ENCODE measurements around the gene CBX4. TPM values are rescaled to one million over a fixed set of nuclear protein-coding genes. Genes with fewer than 3 reads are reported as not detected.

The CBX4 gene
- total and polyA plus RNA-seq, 2 of the 13 experiments (the other 11 are each of a cell fraction or from before 2014, with no cell fraction given) = 25.8 to 50.8 TPM

DNA sequence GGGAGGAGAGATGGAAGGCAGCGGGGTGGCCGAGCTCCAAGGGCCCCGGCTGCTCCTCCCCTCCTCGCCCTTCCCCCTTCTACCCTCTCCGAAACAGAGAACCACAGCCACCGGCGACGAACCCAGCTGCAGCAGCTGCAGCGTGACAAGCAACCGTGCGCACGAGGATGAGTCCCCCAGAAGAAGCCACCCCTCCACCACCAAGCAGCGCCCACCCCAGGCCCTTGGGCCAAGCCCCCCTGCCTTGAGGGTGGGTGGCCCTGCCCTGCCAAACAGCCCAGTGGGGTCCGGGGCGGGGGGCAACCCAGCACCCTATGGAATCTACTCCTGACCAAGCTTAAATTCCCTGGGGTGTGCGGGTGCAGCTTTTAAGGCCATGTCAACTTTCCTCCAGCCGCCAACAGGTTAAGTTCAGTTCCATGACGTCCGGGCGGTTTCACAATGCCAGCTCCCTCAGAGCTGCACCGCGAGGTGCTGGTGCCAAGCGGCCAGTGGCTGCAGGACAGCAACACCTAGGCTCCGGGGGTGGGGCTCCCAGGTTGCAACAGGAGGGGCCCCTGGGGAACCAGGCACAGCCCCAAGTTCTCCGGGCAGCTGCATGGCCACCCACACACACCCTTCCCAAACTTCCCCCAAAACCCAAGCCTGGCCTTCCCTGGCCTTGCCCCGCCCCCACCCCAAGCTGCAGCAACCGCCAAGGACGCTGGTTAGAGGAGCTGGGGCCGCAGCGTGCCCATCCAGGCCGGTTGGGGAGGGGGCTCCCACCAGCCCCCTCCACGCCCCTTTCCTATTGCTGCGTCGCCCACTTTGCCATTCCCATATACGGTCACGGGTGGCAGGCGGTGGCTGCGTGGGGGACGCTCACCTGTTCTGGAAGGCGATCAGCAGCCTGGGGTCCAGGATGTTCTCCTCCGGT is 2.0 kb downstream of the CBX4 start (continued):
- TF ChIP-seq, protein P1, sequence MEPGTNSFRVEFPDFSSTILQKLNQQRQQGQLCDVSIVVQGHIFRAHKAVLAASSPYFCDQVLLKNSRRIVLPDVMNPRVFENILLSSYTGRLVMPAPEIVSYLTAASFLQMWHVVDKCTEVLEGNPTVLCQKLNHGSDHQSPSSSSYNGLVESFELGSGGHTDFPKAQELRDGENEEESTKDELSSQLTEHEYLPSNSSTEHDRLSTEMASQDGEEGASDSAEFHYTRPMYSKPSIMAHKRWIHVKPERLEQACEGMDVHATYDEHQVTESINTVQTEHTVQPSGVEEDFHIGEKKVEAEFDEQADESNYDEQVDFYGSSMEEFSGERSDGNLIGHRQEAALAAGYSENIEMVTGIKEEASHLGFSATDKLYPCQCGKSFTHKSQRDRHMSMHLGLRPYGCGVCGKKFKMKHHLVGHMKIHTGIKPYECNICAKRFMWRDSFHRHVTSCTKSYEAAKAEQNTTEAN (CRISPR knock-in tag; conservative IDR thresholded peaks at IDR 0.05) = 0 out of 2 replicates have a peak, but pooled peaks have one; percentile 13
- TF ChIP-seq PHF21A (CRISPR knock-in tag; IDR thresholded peaks at IDR 0.05) = peak; percentile 48; the same call in 1 of the 2 replicates
- TF ChIP-seq SNRNP70 (IDR thresholded peaks at IDR 0.05; ENCODE audit: low read depth, low read length) = no peak
- TF ChIP-seq, protein P2, sequence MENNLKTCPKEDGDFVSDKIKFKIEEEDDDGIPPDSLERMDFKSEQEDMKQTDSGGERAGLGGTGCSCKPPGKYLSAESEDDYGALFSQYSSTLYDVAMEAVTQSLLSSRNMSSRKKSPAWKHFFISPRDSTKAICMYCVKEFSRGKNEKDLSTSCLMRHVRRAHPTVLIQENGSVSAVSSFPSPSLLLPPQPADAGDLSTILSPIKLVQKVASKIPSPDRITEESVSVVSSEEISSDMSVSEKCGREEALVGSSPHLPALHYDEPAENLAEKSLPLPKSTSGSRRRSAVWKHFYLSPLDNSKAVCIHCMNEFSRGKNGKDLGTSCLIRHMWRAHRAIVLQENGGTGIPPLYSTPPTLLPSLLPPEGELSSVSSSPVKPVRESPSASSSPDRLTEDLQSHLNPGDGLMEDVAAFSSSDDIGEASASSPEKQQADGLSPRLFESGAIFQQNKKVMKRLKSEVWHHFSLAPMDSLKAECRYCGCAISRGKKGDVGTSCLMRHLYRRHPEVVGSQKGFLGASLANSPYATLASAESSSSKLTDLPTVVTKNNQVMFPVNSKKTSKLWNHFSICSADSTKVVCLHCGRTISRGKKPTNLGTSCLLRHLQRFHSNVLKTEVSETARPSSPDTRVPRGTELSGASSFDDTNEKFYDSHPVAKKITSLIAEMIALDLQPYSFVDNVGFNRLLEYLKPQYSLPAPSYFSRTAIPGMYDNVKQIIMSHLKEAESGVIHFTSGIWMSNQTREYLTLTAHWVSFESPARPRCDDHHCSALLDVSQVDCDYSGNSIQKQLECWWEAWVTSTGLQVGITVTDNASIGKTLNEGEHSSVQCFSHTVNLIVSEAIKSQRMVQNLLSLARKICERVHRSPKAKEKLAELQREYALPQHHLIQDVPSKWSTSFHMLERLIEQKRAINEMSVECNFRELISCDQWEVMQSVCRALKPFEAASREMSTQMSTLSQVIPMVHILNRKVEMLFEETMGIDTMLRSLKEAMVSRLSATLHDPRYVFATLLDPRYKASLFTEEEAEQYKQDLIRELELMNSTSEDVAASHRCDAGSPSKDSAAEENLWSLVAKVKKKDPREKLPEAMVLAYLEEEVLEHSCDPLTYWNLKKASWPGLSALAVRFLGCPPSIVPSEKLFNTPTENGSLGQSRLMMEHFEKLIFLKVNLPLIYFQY (CRISPR knock-in tag; IDR thresholded peaks at IDR 0.05; ENCODE audit: borderline replicate concordance) = no peak
- TF ChIP-seq MIER3 (CRISPR knock-in tag; IDR thresholded peaks at IDR 0.05; ENCODE audit: borderline replicate concordance) = no peak
- TF ChIP-seq POLR2AphosphoS2 (IDR thresholded peaks at IDR 0.05; ENCODE audit: low read depth, low read length) = no peak
- no peak for TF ChIP-seq DNMT1 (CRISPR knock-in tag; IDR thresholded peaks at IDR 0.05)
- TF ChIP-seq ZNF292 (CRISPR knock-in tag; IDR thresholded peaks at IDR 0.05; ENCODE audit: borderline replicate concordance, low read depth) = 0 out of 2 replicates have a peak, but pooled peaks have one; percentile 22
- no peak for TF ChIP-seq RFX3 (CRISPR knock-in tag; IDR thresholded peaks at IDR 0.05)
- TF ChIP-seq YY1 (IDR thresholded peaks at IDR 0.05; ENCODE audit: insufficient read depth, insufficient replicate concordance, low read depth, low read length) = peak; percentile 30
- 0 out of 2 replicates have a peak, but pooled peaks have one; percentile 66 for TF ChIP-seq ZNF33B (CRISPR knock-in tag; IDR thresholded peaks at IDR 0.05)
- no peak for TF ChIP-seq PHB2 (IDR thresholded peaks at IDR 0.05; ENCODE audit: partially characterized antibody)
- no peak for TF ChIP-seq CHCHD3 (CRISPR knock-in tag; IDR thresholded peaks at IDR 0.05)
- no peak for TF ChIP-seq ZNF839 (CRISPR knock-in tag; IDR thresholded peaks at IDR 0.05; ENCODE audit: borderline replicate concordance)
- TF ChIP-seq ATAD3A (CRISPR knock-in tag; IDR thresholded peaks at IDR 0.05) = no peak
- no peak for TF ChIP-seq MIXL1 (CRISPR knock-in tag; IDR thresholded peaks at IDR 0.05)
- no peak; the same call in 1 of the 2 replicates for TF ChIP-seq KLF11 (CRISPR knock-in tag; IDR thresholded peaks at IDR 0.05)
- 0 out of 2 replicates have a peak, but pooled peaks have one; percentile 17 for TF ChIP-seq EED (CRISPR knock-in tag; IDR thresholded peaks at IDR 0.05)
- TF ChIP-seq GFI1 (CRISPR knock-in tag; IDR thresholded peaks at IDR 0.05; ENCODE audit: borderline replicate concordance) = peak; percentile 62
- TF ChIP-seq PCBP2 (optimal IDR thresholded peaks at IDR 0.05; ENCODE audit: low read depth, low read length, poor library complexity, severe bottlenecking) = no peak
- no peak for TF ChIP-seq PHF5A (CRISPR knock-in tag; IDR thresholded peaks at IDR 0.05; ENCODE audit: low read depth, unreplicated experiment)
- peak; percentile 75; the same call in 1 of the 2 replicates for TF ChIP-seq KDM2A (CRISPR knock-in tag; IDR thresholded peaks at IDR 0.05; ENCODE audit: borderline replicate concordance, low read depth)
- no peak for TF ChIP-seq SRF (IDR thresholded peaks at IDR 0.05; ENCODE audit: low read depth, low read length)
- TF ChIP-seq, protein P3, sequence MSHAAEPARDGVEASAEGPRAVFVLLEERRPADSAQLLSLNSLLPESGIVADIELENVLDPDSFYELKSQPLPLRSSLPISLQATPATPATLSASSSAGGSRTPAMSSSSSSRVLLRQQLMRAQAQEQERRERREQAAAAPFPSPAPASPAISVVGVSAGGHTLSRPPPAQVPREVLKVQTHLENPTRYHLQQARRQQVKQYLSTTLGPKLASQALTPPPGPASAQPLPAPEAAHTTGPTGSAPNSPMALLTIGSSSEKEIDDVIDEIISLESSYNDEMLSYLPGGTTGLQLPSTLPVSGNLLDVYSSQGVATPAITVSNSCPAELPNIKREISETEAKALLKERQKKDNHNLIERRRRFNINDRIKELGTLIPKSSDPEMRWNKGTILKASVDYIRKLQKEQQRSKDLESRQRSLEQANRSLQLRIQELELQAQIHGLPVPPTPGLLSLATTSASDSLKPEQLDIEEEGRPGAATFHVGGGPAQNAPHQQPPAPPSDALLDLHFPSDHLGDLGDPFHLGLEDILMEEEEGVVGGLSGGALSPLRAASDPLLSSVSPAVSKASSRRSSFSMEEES (CRISPR knock-in tag; IDR thresholded peaks at IDR 0.05) = no peak
